ENCODE results near the gene NPAS2.
A peak's percentile ranks its signal among the peaks of the same experiment; 100 is the strongest.

NPAS2 gene

GRCh38 chr2:100953406-100954043 is 133.6 kb downstream of the NPAS2 start:
- no peak for DNase-seq (ENCODE audit: low read depth)
- no peak overlapping the region for H3K4me3 ChIP-seq (ENCODE audit: low read depth, low read length)

- DNase-seq (ENCODE audit: low read depth) = no peak
- no peak overlapping the region for H3K4me3 ChIP-seq (ENCODE audit: low read depth, low read length)
These were observed 134.1 kb downstream of the NPAS2 start for GRCh38 chr2:100954044-100954420.

DNA sequence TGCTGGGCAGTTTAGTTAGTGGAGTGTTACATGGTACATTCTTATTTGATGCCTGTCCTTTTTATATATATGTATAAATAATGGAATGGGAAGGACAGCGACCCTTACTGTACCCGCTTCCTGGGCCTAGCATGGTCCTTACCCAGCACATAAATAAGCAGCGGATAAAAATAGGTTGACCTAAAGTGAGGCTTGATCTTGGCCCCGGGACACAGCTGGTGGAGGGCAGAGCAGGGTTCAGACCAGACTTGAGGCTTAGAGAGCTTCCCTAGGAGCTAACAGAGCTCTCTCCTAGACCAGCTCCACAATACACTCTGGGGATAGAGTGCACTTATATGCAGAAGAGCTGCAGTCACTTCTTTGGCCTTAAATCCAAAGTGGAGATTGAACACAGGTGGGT is 135.3 kb downstream of the NPAS2 start:
- H3K4me3 ChIP-seq (ENCODE audit: low read depth, low read length) = no peak overlapping the region
- no peak for DNase-seq (ENCODE audit: low read depth)

DNA sequence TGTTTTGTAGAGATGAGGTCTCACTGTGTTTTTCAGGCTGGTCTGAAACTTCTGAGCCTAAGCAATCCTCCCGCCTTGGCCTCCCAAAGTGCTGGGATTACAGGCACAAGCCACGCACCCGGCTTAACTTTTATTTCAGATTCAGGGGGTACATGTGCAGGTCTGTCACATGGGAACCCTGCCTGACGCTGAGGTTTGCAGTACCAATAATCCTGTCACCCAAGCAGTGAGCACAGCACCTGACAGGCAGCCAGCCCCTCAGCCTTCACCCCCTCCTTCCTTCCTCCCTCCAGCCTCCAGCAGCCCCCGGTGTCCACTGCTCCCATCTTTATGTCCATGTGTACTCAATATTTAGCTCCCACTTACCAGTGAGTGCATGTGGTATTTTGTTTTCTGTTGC is 136.1 kb downstream of the NPAS2 start:
- DNase-seq (ENCODE audit: low read depth) = no peak
- H3K4me3 ChIP-seq (ENCODE audit: low read depth, low read length) = no peak overlapping the region

DNA sequence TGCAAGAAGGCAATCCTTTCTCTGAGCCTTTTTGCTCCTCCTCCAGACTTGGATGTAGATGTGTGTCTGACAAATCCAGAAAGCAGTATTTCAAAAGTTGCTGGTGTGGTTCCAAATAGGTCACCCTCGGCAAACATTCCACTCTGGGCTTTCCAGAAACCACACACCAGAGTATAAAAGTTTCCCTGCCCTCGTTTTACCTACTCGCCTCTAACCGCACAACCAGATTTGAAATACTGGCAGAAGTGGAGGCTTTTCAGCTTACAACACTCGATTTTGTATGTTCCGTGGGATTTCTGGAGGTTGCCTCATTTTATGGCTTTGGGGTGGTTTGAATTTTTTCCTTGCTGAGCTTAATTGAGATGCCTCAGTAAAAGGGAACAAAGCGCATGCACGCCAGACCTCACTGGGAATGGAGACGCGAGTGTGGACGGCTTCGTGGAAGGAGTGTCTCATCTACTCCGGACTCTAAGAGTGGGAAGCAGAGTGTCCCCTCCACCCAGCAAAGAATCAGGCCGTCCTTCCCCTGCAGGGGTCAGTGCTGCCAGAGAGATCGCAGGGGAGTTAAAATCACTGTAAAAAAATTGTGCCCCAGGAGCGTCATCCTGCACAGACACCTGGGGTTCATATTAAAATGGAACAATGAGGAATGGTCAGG is 138.2 kb downstream of the NPAS2 start:
- peak; percentile 94 for DNase-seq (ENCODE audit: low read depth)
- H3K4me3 ChIP-seq (ENCODE audit: low read depth, low read length) = no peak overlapping the region

DNA sequence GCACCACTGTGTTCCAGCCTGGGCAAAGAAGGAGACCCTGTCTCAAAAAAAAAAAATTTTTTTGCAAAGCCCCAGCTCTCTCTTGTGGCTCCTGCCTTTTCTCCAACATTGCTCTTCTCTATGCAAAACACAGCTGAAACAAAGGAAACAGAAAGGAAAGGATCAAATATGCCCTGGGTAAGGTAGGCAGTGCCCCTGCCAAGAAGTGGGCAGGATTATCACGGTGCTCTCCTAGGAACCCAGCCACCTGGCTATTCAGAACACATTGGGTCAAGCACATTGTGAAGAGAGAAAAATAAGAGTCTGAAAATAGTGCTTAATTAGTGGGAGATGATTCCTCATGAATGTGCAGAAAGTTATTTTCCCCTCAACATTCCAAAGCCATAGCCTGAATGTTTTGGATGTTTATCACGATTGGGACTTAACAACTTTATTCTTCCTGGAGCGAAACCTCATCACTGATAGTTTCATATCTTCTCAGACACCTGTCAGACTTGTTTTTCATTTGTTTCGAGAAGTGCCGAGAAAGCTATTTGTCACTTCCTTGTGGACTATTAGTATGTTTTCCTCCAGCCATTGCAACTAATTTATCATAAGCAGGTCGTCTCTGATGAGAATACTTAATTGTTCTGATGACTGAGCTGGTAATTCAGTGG is 139.4 kb downstream of the NPAS2 start:
- no peak for DNase-seq (ENCODE audit: low read depth)

GRCh38 chr2:100960688-100961087 is 140.7 kb downstream of the NPAS2 start:
- DNase-seq (ENCODE audit: low read depth) = no peak
- H3K4me3 ChIP-seq (ENCODE audit: low read depth, low read length) = no peak overlapping the region

More for the DNA sequence above, 139.4 kb downstream of the NPAS2 start:
- H3K4me3 ChIP-seq (ENCODE audit: low read depth, low read length) = no peak overlapping the region

- DNase-seq (ENCODE audit: low read depth) = no peak
- no peak overlapping the region for H3K4me3 ChIP-seq (ENCODE audit: low read depth, low read length)
These were observed 142.6 kb downstream of the NPAS2 start for GRCh38 chr2:100962366-100963025.

DNA sequence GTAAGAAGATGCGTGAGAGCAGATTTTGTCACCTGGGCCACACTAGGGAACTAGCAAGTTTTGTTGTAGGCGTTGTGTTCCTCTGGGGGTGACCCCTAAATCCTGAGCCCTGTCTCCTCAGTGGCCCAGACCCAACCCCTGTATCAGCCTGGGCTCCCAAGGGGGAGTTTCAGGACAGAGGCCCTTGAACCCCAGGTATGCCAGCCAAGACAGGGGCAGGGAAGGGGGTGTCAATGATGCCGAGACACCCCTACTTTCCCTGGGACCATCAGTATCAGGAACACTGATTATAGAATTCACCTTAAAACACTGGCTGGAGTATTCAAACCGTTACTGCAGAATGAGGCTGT is 143.1 kb downstream of the NPAS2 start:
- no peak overlapping the region for H3K4me3 ChIP-seq (ENCODE audit: low read depth, low read length)

GRCh38 chr2:100964222-100964621 is 144.3 kb downstream of the NPAS2 start:
- DNase-seq (ENCODE audit: low read depth) = no peak
- no peak overlapping the region for H3K4me3 ChIP-seq (ENCODE audit: low read depth, low read length)

More for the DNA sequence above, 143.1 kb downstream of the NPAS2 start:
- DNase-seq (ENCODE audit: low read depth) = no peak

GRCh38 chr2:100964681-100965169 is 144.8 kb downstream of the NPAS2 start:
- no peak overlapping the region for H3K4me3 ChIP-seq (ENCODE audit: low read depth, low read length)
- no peak for DNase-seq (ENCODE audit: low read depth)

- H3K4me3 ChIP-seq (ENCODE audit: low read depth, low read length) = no peak overlapping the region
- no peak for DNase-seq (ENCODE audit: low read depth)
These were observed 145.7 kb downstream of the NPAS2 start for GRCh38 chr2:100965596-100965995.

DNA sequence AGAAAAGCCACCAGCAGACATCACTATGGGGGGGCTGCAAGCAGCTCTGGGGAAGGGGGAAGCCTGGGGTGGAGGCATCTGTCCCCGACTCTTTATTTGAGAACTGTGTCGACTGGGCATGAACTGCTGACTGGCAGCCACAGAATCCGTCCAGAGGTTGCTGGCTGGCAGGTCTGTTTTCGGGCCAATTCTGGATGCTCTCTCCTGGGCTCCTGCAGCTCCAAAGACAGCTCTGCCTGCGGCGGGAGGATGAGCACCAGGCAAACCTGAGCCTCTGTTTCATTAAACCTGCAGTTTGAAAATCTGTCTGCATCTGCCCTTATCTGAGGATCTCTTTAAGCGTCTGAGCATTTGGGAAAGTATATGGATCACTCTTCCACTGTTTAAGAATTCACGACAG is 147.8 kb downstream of the NPAS2 start:
- H3K4me3 ChIP-seq (ENCODE audit: low read depth, low read length) = no peak overlapping the region
- no peak for DNase-seq (ENCODE audit: low read depth)

DNA sequence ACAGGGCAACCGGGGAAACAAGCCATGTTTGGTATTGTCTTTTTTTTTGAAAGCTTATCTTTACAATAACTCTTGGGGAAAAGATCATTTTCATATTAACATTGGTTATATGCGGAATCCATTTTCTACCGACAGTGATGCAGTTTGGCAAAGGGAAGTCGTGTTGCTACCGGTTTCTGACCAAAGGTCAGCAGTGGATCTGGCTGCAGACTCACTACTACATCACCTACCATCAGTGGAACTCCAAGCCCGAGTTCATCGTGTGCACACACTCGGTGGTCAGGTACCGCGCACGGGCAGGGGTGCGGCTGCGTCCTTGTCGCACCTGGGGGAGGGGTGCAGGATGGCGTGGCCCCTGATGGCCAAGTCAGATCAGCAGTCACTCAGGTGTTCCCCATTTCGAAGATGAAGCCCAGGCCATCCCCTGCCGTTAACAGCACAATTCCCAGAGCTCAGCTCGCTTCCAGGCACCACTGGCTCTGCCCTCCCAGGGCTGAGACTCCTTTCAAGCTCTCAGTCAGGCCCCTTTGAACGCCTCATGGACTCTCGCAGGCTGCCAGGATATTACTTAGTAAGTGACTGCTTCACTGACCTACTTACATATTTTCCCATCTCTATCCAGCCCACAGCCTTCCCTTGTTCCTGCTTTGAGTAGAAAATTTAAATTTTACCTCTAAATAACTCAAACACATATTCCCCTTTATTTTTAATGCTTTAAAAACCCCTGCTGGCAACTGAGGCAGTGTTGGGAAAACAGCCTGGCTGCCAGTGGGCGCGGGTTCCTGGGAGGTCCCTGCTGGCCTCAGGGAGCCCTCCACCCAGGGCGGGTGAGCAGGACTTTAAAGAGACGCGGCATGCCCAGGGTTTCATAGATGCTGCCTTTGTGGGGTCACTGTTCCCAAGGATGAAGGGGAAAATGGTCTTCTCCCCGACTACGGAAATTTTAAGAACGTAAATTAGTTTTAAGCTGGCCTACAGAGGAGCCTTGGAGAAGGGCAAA is 148.5 kb downstream of the NPAS2 start:
- DNase-seq (ENCODE audit: low read depth) = no peak
- H3K4me3 ChIP-seq (ENCODE audit: low read depth, low read length) = no peak overlapping the region

GRCh38 chr2:100969998-100970397 is 150.1 kb downstream of the NPAS2 start:
- no peak overlapping the region for H3K4me3 ChIP-seq (ENCODE audit: low read depth, low read length)
- DNase-seq (ENCODE audit: low read depth) = no peak

GRCh38 chr2:100971221-100971620 is 151.3 kb downstream of the NPAS2 start:
- DNase-seq (ENCODE audit: low read depth) = no peak
- no peak overlapping the region for H3K4me3 ChIP-seq (ENCODE audit: low read depth, low read length)

DNA sequence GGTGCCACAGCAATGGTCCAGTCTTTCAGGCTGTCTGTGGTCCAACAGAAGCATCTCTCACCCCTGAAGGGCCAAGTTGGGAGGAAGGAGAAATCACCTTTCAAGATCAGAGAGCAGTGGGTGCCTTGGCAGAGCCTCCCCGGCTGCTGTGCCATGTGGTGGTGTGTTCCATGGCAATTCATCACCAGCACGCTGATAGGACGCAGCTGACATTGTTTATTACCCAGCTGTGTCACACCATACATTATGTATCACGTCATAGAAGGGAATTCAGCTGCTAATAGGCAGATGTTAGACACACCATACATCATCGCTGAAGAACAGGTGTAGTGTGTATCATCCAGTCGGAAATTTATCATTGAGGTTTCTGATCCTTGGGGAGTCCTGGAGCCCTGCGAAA is 152.5 kb downstream of the NPAS2 start:
- no peak overlapping the region for H3K4me3 ChIP-seq (ENCODE audit: low read depth, low read length)
- DNase-seq (ENCODE audit: low read depth) = peak; percentile 38

DNA sequence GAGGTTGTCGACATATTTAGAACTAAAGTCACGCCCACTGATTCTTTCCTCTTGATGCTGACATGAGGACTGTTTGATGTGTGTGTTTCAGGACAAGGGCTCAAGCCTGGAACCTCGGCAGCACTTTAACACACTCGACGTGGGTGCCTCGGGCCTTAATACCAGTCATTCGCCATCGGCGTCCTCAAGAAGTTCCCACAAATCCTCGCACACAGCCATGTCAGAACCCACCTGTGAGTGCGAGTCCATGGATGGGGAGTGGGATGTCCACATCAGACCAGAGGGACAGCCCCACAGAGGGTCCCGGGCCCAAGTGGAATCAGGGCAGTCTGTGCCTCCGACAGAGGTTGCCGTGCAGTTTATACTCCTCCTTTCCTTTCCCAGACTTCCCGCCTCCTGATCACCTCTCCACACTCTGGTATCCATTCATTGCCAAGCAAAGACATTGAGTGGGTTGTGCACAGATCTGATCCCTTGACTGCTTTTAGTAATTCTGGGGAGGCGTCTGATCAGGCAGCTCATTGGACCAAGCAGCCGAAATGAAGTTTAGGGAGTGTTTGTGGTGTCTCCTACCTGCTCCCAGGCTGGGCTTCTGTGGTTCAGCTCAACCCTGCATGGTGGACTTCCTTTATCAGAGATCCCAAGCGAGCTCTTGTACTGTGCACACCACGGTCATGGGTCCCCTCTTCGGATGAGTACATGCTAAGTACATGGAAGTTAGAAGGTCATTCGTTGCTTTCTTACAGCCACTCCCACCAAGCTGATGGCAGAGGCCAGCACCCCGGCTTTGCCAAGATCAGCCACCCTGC is 155.0 kb downstream of the NPAS2 start:
- no peak for DNase-seq (ENCODE audit: low read depth)

GRCh38 chr2:100975521-100975785 is 155.5 kb downstream of the NPAS2 start:
- no peak overlapping the region for H3K4me3 ChIP-seq (ENCODE audit: low read depth, low read length)
- no peak for DNase-seq (ENCODE audit: low read depth)

More for the DNA sequence above, 155.0 kb downstream of the NPAS2 start:
- no peak overlapping the region for H3K4me3 ChIP-seq (ENCODE audit: low read depth, low read length)
